Ishikawa (cell line): ENCODE measurements around the gene CCDC9B.

Experiments
- CEBPB ChIP-seq: IDR thresholded peaks from 2 replicates; pipeline ENCODE4 v1.6.1; 2012
- CREB1 ChIP-seq: IDR thresholded peaks from 2 replicates; pipeline ENCODE4 v1.6.1; 2012; ENCODE audit warnings: low read depth
- EP300 ChIP-seq: IDR thresholded peaks from 2 replicates; pipeline ENCODE4 v1.6.1; 2012; ENCODE audit warnings: borderline replicate concordance

DNA sequence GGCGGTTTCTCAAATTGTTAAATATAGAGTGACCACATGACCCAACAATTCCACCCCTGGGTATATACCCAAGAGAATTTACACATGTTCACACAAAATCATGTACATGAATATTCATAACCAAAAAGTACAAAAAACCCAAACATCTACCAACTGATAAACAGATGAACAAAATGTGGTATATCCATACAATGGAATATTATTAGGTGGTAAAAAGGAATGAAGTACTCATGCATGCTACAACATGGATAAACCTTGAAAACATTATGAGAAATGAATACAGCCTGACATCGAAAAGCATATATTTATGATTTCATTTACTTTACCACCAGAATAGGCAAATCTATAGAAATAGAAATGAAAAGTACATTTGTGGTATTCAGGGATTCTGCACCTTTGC is 40.4 kb downstream of the CCDC9B start:
- no peak for TF ChIP-seq CREB1
- TF ChIP-seq CEBPB, result no peak
- TF ChIP-seq EP300, result no peak
